Parathyroid adenoma (tissue), 2 donors: ENCODE measurements around the gene BEND5.

ENCODE experiments used
- H2AFZ ChIP-seq: fragments of 300-600 bp; sonication (generic); one replicate; pipeline ENCODE4 v1.7.0; 2017; ENCODE audit warnings: antibody characterized with exemption, mild to moderate bottlenecking
- H3K27ac ChIP-seq: fragments of 300-600 bp; sonication (generic); one replicate; pipeline ENCODE4 v1.7.0; 2017
- H3K27me3 ChIP-seq: fragments of 300-600 bp; sonication (generic); one replicate; pipeline ENCODE4 v1.7.0; 2017; ENCODE audit warnings: low read length; ENCODE audit not compliant: control insufficient read depth, insufficient read depth
- H3K36me3 ChIP-seq: fragments of 300-600 bp; sonication (generic); one replicate; pipeline ENCODE4 v1.7.0; 2017; ENCODE audit warnings: low read length; ENCODE audit not compliant: control insufficient read depth, insufficient read depth
- H3K4me1 ChIP-seq: fragments of 300-600 bp; sonication (generic); one replicate; pipeline ENCODE4 v1.7.0; 2017; ENCODE audit warnings: control low read depth
- H3K4me2 ChIP-seq: fragments of 300-600 bp; sonication (generic); one replicate; pipeline ENCODE4 v1.7.0; 2017; ENCODE audit warnings: low read length
- H3K4me3 ChIP-seq: fragments of 300-600 bp; sonication (generic); one replicate; pipeline ENCODE4 v1.7.0; 2017; ENCODE audit warnings: low read depth, low read length
- H3K79me2 ChIP-seq: fragments of 300-600 bp; sonication (generic); one replicate; pipeline ENCODE4 v1.7.0; 2017; ENCODE audit warnings: control low read depth
- H3K9ac ChIP-seq: fragments of 300-600 bp; sonication (generic); one replicate; pipeline ENCODE4 v1.7.0; 2017; ENCODE audit warnings: mild to moderate bottlenecking
- H3K9me3 ChIP-seq: fragments of 300-600 bp; sonication (generic); one replicate; pipeline ENCODE4 v1.7.0; 2017; ENCODE audit warnings: low read length; ENCODE audit not compliant: control insufficient read depth
- TF ChIP-seq, protein P1 (sequence below): fragments of 300-600 bp; sonication (generic); IDR thresholded peaks from one replicate; pipeline ENCODE4 v1.7.0; 2017; ENCODE audit warnings: antibody characterized with exemption, mild to moderate bottlenecking
- donor health status: primary hyperparathyroidism.

The BEND5 gene

DNA sequence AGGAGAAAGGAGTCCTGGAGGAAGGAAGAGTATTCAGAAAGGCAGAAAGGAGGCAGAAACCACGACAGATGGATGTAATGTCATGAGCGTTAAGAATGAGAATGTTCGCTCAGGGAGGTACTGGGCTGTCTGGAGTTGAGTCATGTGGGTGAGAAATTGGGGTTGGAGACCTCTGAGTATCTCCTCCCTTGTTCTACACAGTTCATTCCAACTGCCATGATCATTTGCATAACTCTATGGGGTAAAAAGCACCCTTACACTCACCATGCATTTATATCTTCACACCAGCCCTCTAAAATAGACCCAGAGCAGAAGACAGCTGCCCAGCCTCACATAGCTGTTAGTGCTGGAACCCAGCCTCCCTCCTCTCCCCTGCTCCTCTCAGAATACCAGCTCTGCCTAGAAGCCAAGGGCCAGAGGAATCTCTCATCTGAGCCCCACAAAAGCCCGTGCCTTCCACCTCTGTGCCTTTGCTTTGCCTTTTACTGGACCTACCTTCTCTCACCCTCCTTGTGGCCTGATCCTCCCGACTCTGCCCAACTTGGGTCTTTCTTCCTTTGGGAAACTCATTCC is 85.2 kb downstream of the BEND5 start:
- no peaks in the 10 kb centered on the region for H3K9me3 ChIP-seq
- TF ChIP-seq, protein P1, sequence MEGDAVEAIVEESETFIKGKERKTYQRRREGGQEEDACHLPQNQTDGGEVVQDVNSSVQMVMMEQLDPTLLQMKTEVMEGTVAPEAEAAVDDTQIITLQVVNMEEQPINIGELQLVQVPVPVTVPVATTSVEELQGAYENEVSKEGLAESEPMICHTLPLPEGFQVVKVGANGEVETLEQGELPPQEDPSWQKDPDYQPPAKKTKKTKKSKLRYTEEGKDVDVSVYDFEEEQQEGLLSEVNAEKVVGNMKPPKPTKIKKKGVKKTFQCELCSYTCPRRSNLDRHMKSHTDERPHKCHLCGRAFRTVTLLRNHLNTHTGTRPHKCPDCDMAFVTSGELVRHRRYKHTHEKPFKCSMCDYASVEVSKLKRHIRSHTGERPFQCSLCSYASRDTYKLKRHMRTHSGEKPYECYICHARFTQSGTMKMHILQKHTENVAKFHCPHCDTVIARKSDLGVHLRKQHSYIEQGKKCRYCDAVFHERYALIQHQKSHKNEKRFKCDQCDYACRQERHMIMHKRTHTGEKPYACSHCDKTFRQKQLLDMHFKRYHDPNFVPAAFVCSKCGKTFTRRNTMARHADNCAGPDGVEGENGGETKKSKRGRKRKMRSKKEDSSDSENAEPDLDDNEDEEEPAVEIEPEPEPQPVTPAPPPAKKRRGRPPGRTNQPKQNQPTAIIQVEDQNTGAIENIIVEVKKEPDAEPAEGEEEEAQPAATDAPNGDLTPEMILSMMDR = no peak
- no peak overlapping the region for H3K4me3 ChIP-seq
- no peaks in the 10 kb centered on the region for H3K36me3 ChIP-seq
- no peak overlapping the region for H3K4me2 ChIP-seq
- no peaks in the 10 kb centered on the region for H3K27me3 ChIP-seq
- no peaks in the 10 kb centered on the region for H3K4me1 ChIP-seq
- H3K9ac ChIP-seq = no peak overlapping the region
- no peaks in the 10 kb centered on the region for H3K79me2 ChIP-seq
- H2AFZ ChIP-seq = no peak overlapping the region
- H3K27ac ChIP-seq = no peak overlapping the region

DNA sequence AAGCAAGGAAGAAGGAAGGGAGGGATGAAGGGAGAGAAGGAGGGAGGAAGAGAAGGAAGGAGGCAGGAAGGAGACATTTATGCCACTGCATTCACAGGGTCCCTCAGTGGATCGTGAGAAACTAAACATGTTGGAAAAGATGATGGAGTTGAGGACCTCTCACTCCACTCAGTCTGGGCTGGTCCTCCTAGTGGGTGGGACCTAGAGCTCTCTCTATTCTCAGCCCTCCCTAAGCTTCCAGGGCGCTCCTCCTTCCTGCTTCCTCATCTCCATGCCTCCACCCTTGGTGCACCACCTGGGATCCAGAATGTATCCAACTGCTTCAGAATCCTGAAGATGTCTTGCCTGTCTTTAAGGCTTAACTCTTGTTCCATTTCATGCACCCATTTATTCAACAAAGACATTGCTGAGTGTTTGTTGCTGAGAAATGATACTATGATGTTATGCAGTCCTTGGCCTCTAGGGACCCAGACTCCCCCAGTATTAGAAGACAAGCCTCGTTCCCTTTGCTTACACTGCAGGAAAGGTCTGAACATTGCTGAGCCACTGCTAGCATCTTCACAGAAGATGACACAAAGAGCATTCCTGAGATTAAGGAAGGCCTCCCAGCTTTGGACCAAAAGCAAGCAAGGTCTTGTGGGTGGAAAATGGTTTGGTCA is 88.5 kb downstream of the BEND5 start:
- H3K4me1 ChIP-seq = no peaks in the 10 kb centered on the region
- H2AFZ ChIP-seq = no peak overlapping the region
- no peaks in the 10 kb centered on the region for H3K36me3 ChIP-seq
- H3K9me3 ChIP-seq = no peaks in the 10 kb centered on the region
- H3K27ac ChIP-seq = no peak overlapping the region
- H3K27me3 ChIP-seq = no peaks in the 10 kb centered on the region
- H3K4me2 ChIP-seq = no peak overlapping the region
- no peaks in the 10 kb centered on the region for H3K79me2 ChIP-seq
- TF ChIP-seq, protein P1 = no peak
- no peak overlapping the region for H3K4me3 ChIP-seq
- H3K9ac ChIP-seq = no peak overlapping the region

DNA sequence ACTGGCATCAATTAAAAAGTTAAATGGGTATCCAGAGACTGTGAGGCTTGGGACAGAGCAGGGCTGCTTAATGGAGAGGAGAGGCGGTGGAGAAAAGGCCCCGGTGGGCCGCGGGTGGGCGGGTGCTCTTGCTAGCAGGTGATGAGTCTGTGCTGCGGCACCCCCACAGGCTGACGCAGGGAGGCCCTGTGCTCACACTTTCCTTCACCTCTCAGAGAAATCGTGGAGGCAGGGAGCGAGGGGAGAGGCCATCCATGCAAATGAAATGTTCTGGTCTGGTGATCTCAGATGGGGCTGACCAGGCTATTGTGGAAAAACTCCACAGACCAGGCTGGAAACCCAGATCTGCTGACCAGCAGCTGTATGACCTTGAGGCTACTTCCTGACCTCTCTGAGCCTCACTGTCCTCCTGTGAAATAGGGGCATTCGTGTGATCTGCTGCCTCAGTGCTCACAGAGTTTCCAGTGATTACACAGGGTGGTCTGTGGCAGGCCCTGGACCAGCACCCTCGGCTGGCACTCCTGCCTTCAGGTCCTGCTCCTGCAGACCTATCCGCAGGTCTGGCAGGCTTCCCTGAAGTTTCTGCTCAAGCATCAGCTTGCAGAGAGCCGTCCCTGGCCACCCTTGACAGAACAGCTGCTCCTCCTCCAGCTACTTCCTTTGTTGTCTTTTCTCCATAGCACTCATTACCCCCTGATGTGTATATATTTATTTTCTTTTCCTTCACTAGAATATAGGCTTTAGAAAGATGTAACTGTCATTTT is 89.2 kb downstream of the BEND5 start:
- Histone ChIP-seq H3K27me3 (no peaks in the 10 kb centered on the region), H3K4me3 (no peak overlapping the region), H3K9ac (no peak overlapping the region), H2AFZ (no peak overlapping the region), H3K36me3 (no peaks in the 10 kb centered on the region), H3K9me3 (no peaks in the 10 kb centered on the region), H3K79me2 (no peaks in the 10 kb centered on the region), H3K4me2 (peak overlapping the region; percentile 45), H3K4me1 (no peaks in the 10 kb centered on the region), H3K27ac (no peak overlapping the region)
- TF ChIP-seq, protein P1 = no peak

GRCh38 chr1:48686159-48686558 is 90.5 kb downstream of the BEND5 start:
- H2AFZ ChIP-seq = no peak overlapping the region
- H3K9ac ChIP-seq = no peak overlapping the region
- no peaks in the 10 kb centered on the region for H3K36me3 ChIP-seq
- no peak overlapping the region for H3K4me3 ChIP-seq
- TF ChIP-seq, protein P1 = no peak
- no peak overlapping the region for H3K27ac ChIP-seq
- H3K27me3 ChIP-seq = no peaks in the 10 kb centered on the region
- H3K4me1 ChIP-seq = no peaks in the 10 kb centered on the region
- H3K79me2 ChIP-seq = no peaks in the 10 kb centered on the region
- no peak overlapping the region for H3K4me2 ChIP-seq
- no peaks in the 10 kb centered on the region for H3K9me3 ChIP-seq
